ENCODE data around the gene ZNF362.
A peak's percentile ranks its signal among the peaks of the same experiment; 100 is the strongest.

Gene ZNF362

DNA sequence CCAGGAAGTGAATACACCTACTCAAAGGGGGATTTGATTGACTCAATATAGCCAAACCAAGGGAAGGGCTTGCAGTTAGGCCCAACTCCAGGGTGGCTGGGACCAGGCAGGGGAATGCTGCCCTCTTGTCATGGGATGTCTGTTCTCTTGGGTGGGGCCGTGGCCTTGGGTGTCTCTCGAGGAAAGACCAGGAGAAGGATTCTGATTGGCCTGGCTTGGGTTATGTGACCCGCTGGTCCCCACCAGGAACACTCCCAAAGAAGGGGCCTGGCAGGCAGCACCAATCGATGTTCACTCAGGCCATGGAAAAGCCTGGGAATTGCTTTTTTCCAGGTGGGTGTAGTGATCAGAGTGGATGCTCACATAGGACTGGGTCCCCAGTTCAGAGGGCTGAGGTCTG is 10.1 kb upstream of the ZNF362 start:
- no peak for DNase-seq

DNA sequence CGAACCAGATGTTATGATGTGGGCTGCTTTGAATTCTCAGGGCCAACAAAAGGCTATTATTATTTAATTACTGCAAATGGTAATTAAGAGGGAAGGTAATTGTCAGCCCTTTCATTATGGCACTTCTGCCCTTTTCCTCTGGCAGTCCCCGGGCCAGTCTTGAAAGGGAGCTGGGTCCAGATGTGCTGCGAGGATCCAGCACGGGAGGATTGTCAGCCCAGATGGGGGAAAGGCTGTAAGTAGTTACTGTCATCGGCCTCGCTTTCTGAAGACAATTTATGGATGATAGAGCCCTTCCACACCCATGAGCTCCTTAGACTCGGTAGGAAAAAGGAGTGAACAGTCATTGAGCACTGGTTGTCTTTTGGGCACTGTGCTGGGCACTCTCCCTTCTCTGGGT is 8.7 kb upstream of the ZNF362 start:
- DNase-seq = no peak

DNA sequence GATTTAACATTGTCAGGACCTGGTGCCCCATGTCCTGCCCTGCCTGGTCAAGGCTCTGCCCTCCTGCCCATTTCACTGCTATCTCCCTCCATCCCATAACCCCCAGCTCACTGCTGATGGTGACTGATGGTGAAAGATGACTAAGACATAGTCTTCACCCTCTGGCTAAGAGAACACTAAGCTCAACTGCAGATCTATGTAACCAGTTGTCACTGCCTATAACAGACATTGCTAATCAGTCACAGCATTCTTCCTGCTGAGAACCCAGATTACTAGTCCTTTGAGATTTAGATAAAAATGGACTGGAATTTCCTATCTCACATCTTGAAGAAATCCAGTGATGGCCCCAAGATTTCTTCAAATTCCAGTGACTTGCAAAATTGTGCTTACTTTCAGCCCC is 8.0 kb upstream of the ZNF362 start:
- DNase-seq = no peak

- DNase-seq = no peak
Observed at GRCh38 chr1:33249422-33249821, 6.9 kb upstream of the ZNF362 start.

DNA sequence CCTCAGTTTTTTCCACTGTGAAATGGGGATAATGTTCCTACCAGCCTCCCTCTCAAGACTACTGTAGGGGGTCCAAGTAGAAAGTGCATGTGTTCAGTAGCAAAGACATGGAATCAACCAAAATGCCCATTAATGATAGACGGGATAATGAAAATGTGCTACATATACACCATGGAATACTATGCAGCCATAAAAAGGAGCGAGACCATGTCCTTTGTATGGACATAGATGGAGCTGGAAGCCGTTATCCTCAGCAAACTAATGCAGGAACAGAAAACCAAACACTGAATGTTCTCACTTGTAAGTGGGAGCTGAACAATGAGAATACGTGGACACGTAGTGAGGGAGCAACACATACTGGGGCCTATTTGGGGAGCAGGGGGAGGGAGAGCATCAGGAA is 6.1 kb upstream of the ZNF362 start:
- no peak for DNase-seq

GRCh38 chr1:33250724-33251123 is 5.6 kb upstream of the ZNF362 start:
- DNase-seq = no peak

DNA sequence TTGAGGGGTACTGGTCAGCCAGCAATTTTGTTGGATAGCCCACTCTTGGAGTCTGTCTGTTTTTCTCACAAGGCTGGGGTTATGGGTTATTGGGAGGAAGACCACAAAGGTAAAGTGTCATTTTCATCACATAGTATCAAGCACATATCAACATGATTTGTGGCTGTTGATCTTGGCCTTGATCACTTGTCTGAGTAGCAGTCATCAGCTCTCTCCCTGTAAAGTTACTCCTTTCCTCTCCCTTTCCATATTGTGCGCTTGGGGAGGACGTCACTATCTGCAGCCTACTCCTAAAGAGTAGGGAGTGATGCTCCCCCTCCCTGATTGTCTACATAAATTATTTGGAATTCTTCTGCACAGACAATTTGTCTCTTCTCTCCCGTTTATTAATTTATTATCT is 1.8 kb upstream of the ZNF362 start:
- DNase-seq = no peak

GRCh38 chr1:33255347-33256220 is 708 bp upstream of the ZNF362 start:
- DNase-seq = peak; percentile 55

GRCh38 chr1:33256221-33256470 is 146 bp upstream of the ZNF362 start:
- DNase-seq = no peak

DNA sequence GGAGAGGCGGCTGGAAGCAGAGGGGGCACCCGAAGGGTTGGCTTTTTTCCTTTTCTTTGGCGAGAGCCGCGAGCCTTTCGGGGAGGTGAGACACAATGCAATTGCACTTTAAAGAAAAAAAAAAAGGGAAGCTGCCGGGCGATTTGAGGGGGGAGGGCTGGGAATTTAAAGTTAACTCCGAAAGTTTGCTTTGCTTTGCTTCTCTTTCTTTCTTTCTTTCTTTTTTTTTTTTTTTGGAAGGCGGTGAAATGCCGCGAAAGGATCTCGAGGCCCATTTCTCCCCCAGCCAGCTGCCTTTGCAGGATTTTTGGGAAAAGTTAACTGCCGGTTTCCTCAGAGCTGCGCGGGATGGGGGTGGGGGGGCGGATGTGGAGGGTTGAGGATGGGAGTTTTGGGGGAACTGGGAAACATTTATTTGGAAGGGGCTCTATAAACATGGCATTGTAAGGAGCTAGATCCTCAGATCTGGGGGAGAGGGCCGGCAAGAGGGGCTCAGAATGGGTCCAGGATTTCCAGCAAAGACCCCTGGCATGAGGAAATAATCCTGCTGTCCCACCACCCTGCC is 997 bp downstream of the ZNF362 start:
- no peak for DNase-seq

DNA sequence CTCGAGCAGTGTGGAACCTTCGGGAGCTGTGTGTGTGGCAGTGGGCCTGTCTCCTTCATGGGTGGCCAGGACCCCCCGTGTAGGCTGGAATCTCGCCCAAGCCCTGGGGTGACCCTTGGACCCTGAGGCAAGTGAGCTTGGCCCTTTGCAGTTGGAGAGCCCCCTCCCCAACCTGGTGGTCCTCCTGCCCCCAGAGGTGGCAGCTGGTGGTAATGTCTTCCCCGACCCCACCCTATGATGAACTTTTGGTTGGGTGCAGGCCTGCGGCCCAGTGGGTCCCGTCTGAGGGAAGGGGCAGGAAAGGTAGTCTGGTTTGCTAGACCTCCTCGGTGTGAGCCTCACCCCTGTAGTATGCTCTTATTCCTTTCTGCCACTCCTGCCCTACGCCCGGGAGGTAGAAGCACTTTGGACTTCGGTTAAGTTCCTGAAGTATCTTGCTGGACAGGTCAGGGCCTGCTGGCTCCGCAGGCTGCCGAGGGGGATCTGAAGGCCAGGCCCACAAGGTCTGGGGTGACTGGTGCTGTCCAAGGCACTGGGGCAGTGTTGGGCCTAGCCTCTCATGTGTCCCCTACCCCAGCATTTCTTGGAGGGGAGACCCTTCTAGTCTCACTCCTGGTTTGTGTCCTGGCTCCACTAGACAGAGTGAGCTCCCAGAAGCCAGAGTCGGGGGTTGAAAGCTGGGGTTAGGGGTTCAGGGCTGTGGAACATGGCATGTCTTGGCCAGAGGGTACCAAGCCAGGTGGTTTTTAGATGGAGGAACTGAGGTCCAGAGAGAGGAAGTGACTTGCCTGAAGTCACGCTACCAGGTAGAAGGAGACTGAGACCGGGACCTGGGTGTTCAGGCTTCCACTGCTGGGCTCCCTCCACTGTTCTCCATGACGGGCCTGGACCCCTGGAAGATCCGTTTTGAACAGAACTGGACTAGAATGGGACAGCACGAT is 1.8 kb downstream of the ZNF362 start:
- no peak for DNase-seq

GRCh38 chr1:33258788-33259274 is 2.5 kb downstream of the ZNF362 start:
- no peak for DNase-seq

- no peak for DNase-seq
Observed at GRCh38 chr1:33259879-33260278, 3.6 kb downstream of the ZNF362 start.

GRCh38 chr1:33260439-33260838 is 4.1 kb downstream of the ZNF362 start:
- DNase-seq = no peak

- no peak for DNase-seq
Observed at GRCh38 chr1:33261344-33261743, 5.1 kb downstream of the ZNF362 start.

DNA sequence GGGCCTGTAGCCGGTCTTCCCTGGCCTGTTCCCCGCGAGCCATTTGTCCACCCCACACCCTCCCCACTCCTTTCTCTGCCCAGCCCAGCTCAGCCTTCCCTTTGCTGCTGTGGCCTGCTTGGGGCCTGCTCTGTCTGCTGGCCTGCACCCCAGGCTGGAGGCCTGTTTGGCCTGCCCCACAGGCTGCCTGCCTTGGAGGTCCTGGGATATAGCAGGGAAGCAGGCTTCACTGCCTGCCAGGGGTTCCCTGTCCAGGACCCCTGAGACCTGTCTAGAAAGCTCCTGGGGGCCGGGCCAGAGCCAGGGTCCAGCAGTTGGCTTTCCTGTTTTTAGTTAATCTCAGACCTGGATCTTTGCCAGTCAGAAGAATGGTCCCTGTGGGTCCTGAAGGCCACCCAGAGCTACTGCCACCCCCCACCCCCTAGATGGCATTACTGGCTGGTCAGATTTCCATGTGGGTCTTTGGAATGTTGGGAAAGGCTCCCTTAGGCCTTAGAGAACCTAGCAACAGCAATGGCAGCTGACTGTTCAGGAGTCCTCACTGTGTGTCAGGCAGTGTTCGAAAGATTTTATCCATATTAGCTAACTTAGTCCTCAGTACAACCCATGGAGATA is 7.7 kb downstream of the ZNF362 start:
- no peak for DNase-seq

- no peak for DNase-seq
Observed at GRCh38 chr1:33265780-33266605, 9.7 kb downstream of the ZNF362 start.

- no peak for DNase-seq
Observed at GRCh38 chr1:33266766-33267165, 10.5 kb downstream of the ZNF362 start.

DNA sequence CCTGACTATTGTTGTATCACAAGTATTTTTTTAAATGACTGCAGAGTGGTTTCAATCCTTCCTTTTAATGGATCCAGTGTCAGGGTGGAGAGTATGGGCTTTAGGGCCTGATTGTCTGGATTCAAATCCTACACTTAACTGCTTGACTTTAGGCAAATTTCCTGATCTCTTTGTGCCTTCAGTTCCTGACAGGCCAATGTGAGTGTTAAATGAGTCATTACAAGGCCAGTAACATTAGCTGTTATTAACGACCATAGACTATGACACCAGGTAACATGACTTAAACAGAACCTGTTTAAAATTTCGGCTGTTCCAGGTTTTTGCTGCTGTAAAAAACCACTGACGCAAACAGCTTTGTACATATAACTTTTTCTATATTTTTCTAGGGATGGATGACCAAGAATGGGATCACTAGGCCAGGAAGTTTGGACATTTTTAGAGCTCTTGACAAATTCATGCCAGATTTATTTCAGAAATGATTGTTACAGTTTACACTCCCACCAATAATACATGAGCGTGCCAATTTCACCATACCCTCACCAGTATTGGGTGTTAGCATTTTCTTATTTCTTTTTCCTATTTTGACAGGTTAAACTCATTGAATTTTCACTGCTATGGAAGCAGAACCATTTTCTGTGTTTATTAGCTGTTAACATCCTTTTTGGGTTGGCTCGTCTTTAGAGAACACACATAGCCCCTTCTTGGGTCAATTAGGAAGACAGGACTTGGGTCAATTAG is 11.3 kb downstream of the ZNF362 start:
- DNase-seq = no peak

- no peak for DNase-seq
Observed at GRCh38 chr1:33268457-33268856, 12.2 kb downstream of the ZNF362 start.

DNA sequence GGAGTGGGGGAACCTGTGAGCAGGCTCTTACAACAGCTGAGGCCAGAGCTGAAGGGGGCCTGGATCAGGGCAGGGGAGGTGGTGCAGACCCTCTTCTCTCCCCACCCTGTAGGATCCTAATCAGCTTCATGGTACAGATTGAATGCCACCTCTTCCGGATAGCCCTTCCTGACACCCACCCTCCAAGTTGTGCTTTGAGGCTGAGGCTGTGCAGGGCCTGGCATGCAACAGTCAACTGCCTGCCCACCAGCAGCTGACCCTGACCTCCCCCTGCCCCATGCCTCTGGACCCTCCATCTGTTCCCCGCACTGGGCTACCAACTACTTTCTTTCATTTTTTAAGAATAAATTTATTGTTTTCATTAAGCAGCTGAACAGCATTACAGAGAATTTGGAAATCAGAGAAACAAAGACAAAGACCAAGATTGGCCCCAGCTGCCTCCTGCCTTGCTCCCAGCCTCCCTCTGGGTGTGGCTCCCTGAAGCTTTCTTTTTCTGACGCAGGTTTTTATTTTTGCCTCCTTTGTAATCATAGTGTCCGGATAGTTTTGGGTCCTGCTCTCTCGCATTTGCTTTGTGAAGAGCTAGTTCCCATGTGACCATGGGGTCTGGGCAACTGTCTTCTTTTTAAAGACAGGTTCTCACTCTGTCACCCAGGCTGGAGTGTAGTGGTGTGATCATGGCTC is 12.8 kb downstream of the ZNF362 start:
- no peak for DNase-seq
